IMR-90 (cell line): Measurements from ENCODE around the gene RND3. TPM values are rescaled to one million over a fixed set of nuclear protein-coding genes. Genes with fewer than 3 reads are reported as not detected.

Experiments used
- ATAC-seq: fragments of 200-7000 bp; cut with Tn5 transposase; 2 replicates; pipeline ENCODE4 v1.9.1; 2020; ENCODE audit warnings: low read depth, mild to moderate bottlenecking, moderate library complexity
- BruUV-seq: library from RNA; stranded (reverse); fragments of 400-500 nt; replicated peaks from 2 replicates; lab custom pipeline; 2021; lab: Mats Ljungman, UMichigan
- CTCF ChIA-PET: fragments of 300-600 bp; formaldehyde crosslinking; extraction: SDS; loops from one replicate; lab custom pipeline; 2021; ENCODE audit warnings: antibody characterized with exemption; lab: Yijun Ruan, JAX
- POLR2A ChIA-PET: fragments of 300-600 bp; sonication (Branson Sonifier 250); formaldehyde crosslinking; loops from one replicate; lab custom pipeline; 2022; ENCODE audit warnings: antibody characterized with exemption; ENCODE audit not compliant: unreplicated experiment; lab: Charles Lee
- DNase-seq: peaks from one replicate; pipeline ENCODE4 v3.0.0; 2013
- H2AFZ ChIP-seq: replicated peaks from 2 replicates; pipeline ENCODE3; 2013; ENCODE audit warnings: low read length, mild to moderate bottlenecking; ENCODE audit not compliant: poor library complexity
- H2AK5ac ChIP-seq: 2 replicates; pipeline ENCODE4 v1.6.1; 2013; ENCODE audit warnings: low read depth, low read length, inconsistent platforms
- H2AK9ac ChIP-seq: replicated peaks from 2 replicates; pipeline ENCODE3; 2013; ENCODE audit warnings: mild to moderate bottlenecking, low read depth, low read length, moderate library complexity; ENCODE audit not compliant: poor library complexity
- H2BK120ac ChIP-seq: 2 replicates; pipeline ENCODE4 v1.6.1; 2013; ENCODE audit warnings: low read depth, low read length, inconsistent platforms
- H2BK15ac ChIP-seq: 3 replicates; pipeline ENCODE4 v1.6.1; 2013; ENCODE audit warnings: low read depth, low read length, inconsistent platforms
- H2BK20ac ChIP-seq: 2 replicates; pipeline ENCODE4 v1.6.1; 2013; ENCODE audit warnings: low read depth, mild to moderate bottlenecking, inconsistent platforms, low read length, moderate library complexity
- H2BK5ac ChIP-seq: 2 replicates; pipeline ENCODE4 v1.6.1; 2013; ENCODE audit warnings: mild to moderate bottlenecking, low read depth, low read length, inconsistent platforms; ENCODE audit not compliant: poor library complexity, severe bottlenecking
- H3K14ac ChIP-seq: replicated peaks from 2 replicates; pipeline ENCODE4 v1.6.1; 2013; ENCODE audit warnings: low read depth, low read length, inconsistent platforms
- H3K18ac ChIP-seq: 2 replicates; pipeline ENCODE4 v1.6.1; 2013; ENCODE audit warnings: low read depth, low read length, control low read depth
- H3K23ac ChIP-seq: 2 replicates; pipeline ENCODE4 v1.6.1; 2013; ENCODE audit warnings: low read depth, low read length, inconsistent platforms
- H3K27ac ChIP-seq: 2 replicates; pipeline ENCODE4 v1.5.1; 2013; ENCODE audit warnings: mild to moderate bottlenecking, control low read depth, low read length; ENCODE audit not compliant: insufficient read depth
- H3K27me3 ChIP-seq: 2 replicates; pipeline ENCODE4 v1.6.1; 2013; ENCODE audit warnings: low read length; ENCODE audit not compliant: control insufficient read depth, insufficient read depth
- H3K36me3 ChIP-seq: 2 replicates; pipeline ENCODE4 v1.6.1; 2013; ENCODE audit warnings: low read length, mixed read lengths; ENCODE audit not compliant: control insufficient read depth, insufficient read depth
- H3K4ac ChIP-seq: 2 replicates; pipeline ENCODE4 v1.6.1; 2013; ENCODE audit warnings: low read depth, low read length, inconsistent platforms
- H3K4me1 ChIP-seq: 2 replicates; pipeline ENCODE4 v1.6.1; 2013; ENCODE audit warnings: low read length, mixed read lengths; ENCODE audit not compliant: control insufficient read depth, insufficient read depth
- H3K4me2 ChIP-seq: 2 replicates; pipeline ENCODE4 v1.6.1; 2013; ENCODE audit warnings: low read depth, mild to moderate bottlenecking, control low read depth, low read length, moderate library complexity
- H3K4me3 ChIP-seq: 2 replicates; pipeline ENCODE4 v1.5.1; 2013; ENCODE audit warnings: low read depth, mild to moderate bottlenecking, control low read depth, low read length, moderate library complexity; ENCODE audit not compliant: insufficient read depth
- H3K56ac ChIP-seq: 2 replicates; pipeline ENCODE4 v1.6.1; 2013; ENCODE audit warnings: low read length, inconsistent platforms; ENCODE audit not compliant: insufficient read depth; ENCODE audit errors: extremely low read depth
- H3K79me1 ChIP-seq, 2 experiments: 2 replicates each; pipeline ENCODE4 v1.6.1; 2013; ENCODE audit warnings: low read length in 2 of 2, inconsistent platforms in 1 of 2, low read depth in 1 of 2
- H3K9ac ChIP-seq: 2 replicates; pipeline ENCODE4 v1.6.1; 2013; ENCODE audit warnings: low read depth, low read length, control low read depth
- H3K9me1 ChIP-seq: 2 replicates; pipeline ENCODE4 v1.6.1; 2013; ENCODE audit warnings: low read length, inconsistent platforms; ENCODE audit not compliant: insufficient read depth
- H3K9me3 ChIP-seq: 2 replicates; pipeline ENCODE4 v1.6.1; 2013; ENCODE audit warnings: low read length; ENCODE audit not compliant: control insufficient read depth, insufficient read depth
- H4K20me1 ChIP-seq: 2 replicates; pipeline ENCODE4 v1.6.1; 2013; ENCODE audit warnings: low read length, inconsistent platforms; ENCODE audit not compliant: insufficient read depth
- H4K5ac ChIP-seq: 2 replicates; pipeline ENCODE4 v1.6.1; 2013; ENCODE audit warnings: mild to moderate bottlenecking, low read depth, low read length, control low read depth
- H4K8ac ChIP-seq, 2 experiments: 2 replicates each; pipeline ENCODE4 v1.6.1; 2013; ENCODE audit warnings: low read depth in 2 of 2, low read length in 2 of 2, control low read depth in 1 of 2, inconsistent platforms in 1 of 2
- H4K91ac ChIP-seq: 2 replicates; pipeline ENCODE4 v1.6.1; 2013; ENCODE audit warnings: low read depth, low read length, inconsistent platforms; ENCODE audit not compliant: insufficient read depth
- BHLHE40 ChIP-seq: fragments of 150-350 bp; IDR thresholded peaks from 2 replicates; pipeline ENCODE4 v1.6.1; 2016; ENCODE audit warnings: mild to moderate bottlenecking, low read depth, low read length
- CTCF ChIP-seq: conservative IDR thresholded peaks from 2 replicates; pipeline ENCODE4 v1.5.1; 2012; ENCODE audit warnings: mild to moderate bottlenecking, low read depth, low read length, improper control_type of control experiment
- MAZ ChIP-seq: IDR thresholded peaks from 2 replicates; pipeline ENCODE4 v1.6.1; 2012; ENCODE audit warnings: low read depth, mild to moderate bottlenecking, low read length, improper control_type of control experiment, moderate library complexity, borderline replicate concordance
- NFE2L2 ChIP-seq: fragments of 150-350 bp; IDR thresholded peaks from 2 replicates; pipeline ENCODE4 v1.6.1; 2016; ENCODE audit warnings: low read depth, mild to moderate bottlenecking, low read length
- RFX5 ChIP-seq: IDR thresholded peaks from 2 replicates; pipeline ENCODE4 v1.8.0; 2012; ENCODE audit warnings: low read depth, mild to moderate bottlenecking, low read length, moderate library complexity
- SMC3 ChIP-seq: fragments of 150-350 bp; IDR thresholded peaks from 2 replicates; pipeline ENCODE4 v1.6.1; 2016; ENCODE audit warnings: low read depth, mild to moderate bottlenecking, antibody characterized with exemption, low read length, moderate library complexity
- USF2 ChIP-seq: fragments of 150-350 bp; IDR thresholded peaks from 2 replicates; pipeline ENCODE4 v1.6.1; 2017; ENCODE audit warnings: mild to moderate bottlenecking, antibody characterized with exemption, low read length, low read depth
- WGBS, 2 experiments: methylation state at CpG; one replicate each; pipeline versions ENCODE4 v1.1.5 to v1.1.7; 2013; ENCODE audit warnings: missing lambda C conversion rate in 2 of 2; ENCODE audit not compliant: insufficient read length in 1 of 2; ENCODE audit errors: extremely low coverage in 2 of 2; 5-methylcytosine and 5-hydroxymethylcytosine counted together
- dilution Hi-C: fragments of 300-500 bp; cut with HindIII; formaldehyde crosslinking; loops from one replicate; pipeline ENCODE4 v1.14.3; 2018; ENCODE audit warnings: low sequenced_read_pairs; ENCODE audit not compliant: unreplicated experiment
- in situ Hi-C: fragments of 300-500 bp; cut with MboI; formaldehyde crosslinking; loops from 3 replicates; pipeline ENCODE4 v1.14.3; 2019; ENCODE audit warnings: low sequenced_read_pairs, inconsistent platforms, mixed read lengths
- intact Hi-C: fragments of 100-400 bp; cut with micrococcal nuclease; formaldehyde crosslinking; loops from 2 replicates; pipeline ENCODE4 v1.10.0; 2022
- polyA plus RNA-seq, 3 experiments: library from polyadenylated mRNA; depleted of rRNA; stranded (reverse); fragments of >200 nt; gene quantifications; 2 replicates each; pipeline ENCODE4 v1.2.3, GENCODE V29; 2012; ENCODE audit warnings: low replicate concordance in 1 of 3
- total RNA-seq: library from RNA; depleted of rRNA; stranded (reverse); fragments of >200 nt; gene quantifications from 2 replicates; pipeline ENCODE4 v1.2.3, GENCODE V29; 2012

Gene RND3
- total and polyA plus RNA-seq, 2 of the 4 experiments (the other 2 are of a cell fraction), result 111 to 449 TPM

- H3K36me3 ChIP-seq, result no peaks in the 10 kb centered on the region
- WGBS, 2 experiments, result no CpG with 5 or more reads among the region's 2 CpGs
- no peak overlapping the region for H2BK15ac ChIP-seq
- no peak overlapping the region for H3K4ac ChIP-seq
- H2AK5ac ChIP-seq, result no peak overlapping the region
- BruUV-seq, result no TSS peak
- H3K4me3 ChIP-seq, result no peak overlapping the region
- intact Hi-C loops (no loop called here), in situ Hi-C loops (no loop called here), dilution Hi-C loops (no loop called here)
- no peak overlapping the region for H3K9ac ChIP-seq
- H2AFZ ChIP-seq, result no peak overlapping the region
- no peaks in the 10 kb centered on the region for H3K4me1 ChIP-seq
- ChIA-PET CTCF (no interaction called here), POLR2A (no interaction called here)
- no peaks in the 10 kb centered on the region for H3K79me1 ChIP-seq
- H2BK5ac ChIP-seq, result no peak overlapping the region
- H3K23ac ChIP-seq, result no peak overlapping the region
- ATAC-seq, result no peak
- no peak overlapping the region for H3K56ac ChIP-seq
- no peak overlapping the region for H3K14ac ChIP-seq
- no peak overlapping the region for H3K18ac ChIP-seq
- DNase-seq, result no peak
- no peak overlapping the region for H2BK120ac ChIP-seq
- no peak overlapping the region for H4K5ac ChIP-seq
- no peaks in the 10 kb centered on the region for H3K9me3 ChIP-seq
- no peak overlapping the region for H3K4me2 ChIP-seq
- no peak for TF ChIP-seq BHLHE40
- no peak for TF ChIP-seq USF2
- no peak for TF ChIP-seq CTCF
- TF ChIP-seq SMC3, result no peak
- no peak for TF ChIP-seq RFX5
- TF ChIP-seq NFE2L2, result no peak
- no peak for TF ChIP-seq MAZ
- no peak overlapping the region for H2AK9ac ChIP-seq
- no peak overlapping the region for H4K91ac ChIP-seq
- no peak overlapping the region for H3K27ac ChIP-seq
- no peaks in the 10 kb centered on the region for H4K20me1 ChIP-seq
- H3K9me1 ChIP-seq, result no peaks in the 10 kb centered on the region
- H3K27me3 ChIP-seq, result no peaks in the 10 kb centered on the region
- H2BK20ac ChIP-seq, result no peak overlapping the region
- no peak overlapping the region for H4K8ac ChIP-seq
These were observed 46.2 kb downstream of the RND3 start for GRCh38 chr2:150441226-150441625.
